Mesendoderm (in vitro differentiated cells): ENCODE data around the gene DND1.

Experiments used
- DNase-seq: peaks from one replicate; pipeline ENCODE4 v3.0.0; 2013
- H2AK5ac ChIP-seq: 2 replicates; pipeline ENCODE4 v1.6.1; 2013; ENCODE audit warnings: low read length, inconsistent platforms
- H2BK120ac ChIP-seq: 2 replicates; pipeline ENCODE4 v1.6.1; 2013; ENCODE audit warnings: low read depth, mild to moderate bottlenecking, low read length, moderate library complexity, mixed read lengths
- H2BK15ac ChIP-seq: replicated peaks from 2 replicates; pipeline ENCODE4 v1.6.1; 2013; ENCODE audit warnings: low read depth, mild to moderate bottlenecking, moderate library complexity
- H2BK5ac ChIP-seq: 2 replicates; pipeline ENCODE4 v1.6.1; 2013; ENCODE audit warnings: low read length, inconsistent platforms
- H3K18ac ChIP-seq: 2 replicates; pipeline ENCODE4 v1.6.1; 2013; ENCODE audit warnings: mild to moderate bottlenecking, low read length, mixed read lengths
- H3K23ac ChIP-seq: one replicate; pipeline ENCODE4 v1.6.1; 2013; ENCODE audit warnings: low read length
- H3K27ac ChIP-seq: 2 replicates; pipeline ENCODE4 v1.5.1; 2013; ENCODE audit warnings: low read depth, mild to moderate bottlenecking, inconsistent platforms, low read length, moderate library complexity
- H3K27me3 ChIP-seq: 2 replicates; pipeline ENCODE4 v1.6.1; 2013; ENCODE audit warnings: low read length, control low read depth, mild to moderate bottlenecking, inconsistent platforms; ENCODE audit not compliant: insufficient read depth, poor library complexity
- H3K36me3 ChIP-seq: 2 replicates; pipeline ENCODE4 v1.6.1; 2013; ENCODE audit warnings: low read length, inconsistent platforms; ENCODE audit not compliant: control insufficient read depth, insufficient read depth
- H3K4ac ChIP-seq: one replicate; pipeline ENCODE4 v1.6.1; 2013; ENCODE audit warnings: low read depth, mild to moderate bottlenecking, low read length, moderate library complexity
- H3K4me1 ChIP-seq: 2 replicates; pipeline ENCODE4 v1.6.1; 2013; ENCODE audit warnings: low read depth, low read length, inconsistent platforms; ENCODE audit not compliant: control insufficient read depth
- H3K4me2 ChIP-seq: 2 replicates; pipeline ENCODE4 v1.6.1; 2013; ENCODE audit warnings: low read length
- H3K4me3 ChIP-seq: 2 replicates; pipeline ENCODE4 v1.5.1; 2013; ENCODE audit warnings: mild to moderate bottlenecking, low read length
- H3K56ac ChIP-seq: one replicate; pipeline ENCODE4 v1.6.1; 2013; ENCODE audit warnings: low read length
- H3K79me1 ChIP-seq: 2 replicates; pipeline ENCODE4 v1.6.1; 2013; ENCODE audit warnings: low read length, inconsistent platforms
- H3K79me2 ChIP-seq: 2 replicates; pipeline ENCODE4 v1.6.1; 2013; ENCODE audit warnings: mild to moderate bottlenecking, low read length; ENCODE audit not compliant: control insufficient read depth, insufficient read depth
- H3K9ac ChIP-seq: 2 replicates; pipeline ENCODE4 v1.6.1; 2013; ENCODE audit warnings: low read length, inconsistent platforms
- H4K5ac ChIP-seq: one replicate; pipeline ENCODE4 v1.6.1; 2013; ENCODE audit warnings: low read length
- H4K8ac ChIP-seq: one replicate; pipeline ENCODE4 v1.6.1; 2013; ENCODE audit warnings: low read depth, mild to moderate bottlenecking, control low read depth, low read length, moderate library complexity
- WGBS: extraction: QIAGEN DNeasy Blood & Tissue Kit; methylation state at CpG from one replicate; pipeline ENCODE4 v1.1.7; 2013; ENCODE audit warnings: low lambda C conversion rate, missing lambda C conversion rate; ENCODE audit not compliant: insufficient coverage; ENCODE audit errors: extremely low coverage; 5-methylcytosine and 5-hydroxymethylcytosine counted together

DND1 gene

DNA sequence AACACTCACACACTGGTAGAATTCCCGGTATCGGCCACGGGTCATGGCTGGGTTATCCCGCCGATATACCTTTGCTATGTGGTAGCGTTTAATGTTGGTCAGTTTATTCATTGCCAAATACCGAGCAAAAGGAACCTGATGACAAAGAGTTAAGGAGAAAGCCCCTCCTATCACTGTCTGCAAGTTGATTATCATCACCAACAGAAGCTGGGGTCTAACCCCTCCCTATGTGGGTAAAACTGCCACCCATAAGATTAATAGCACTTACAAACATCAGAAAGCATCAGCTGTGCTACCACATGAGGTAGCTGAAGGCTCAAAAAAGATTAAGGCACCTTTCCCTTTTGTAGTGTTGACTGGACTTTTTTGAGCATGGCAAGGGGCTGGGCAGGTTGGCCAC lies 5.6 kb upstream of the DND1 start:
- no CpG with 5 or more reads among the region's 7 CpGs for WGBS
- peaks cover 23% of the 10 kb centered on the region for H3K36me3 ChIP-seq
- H3K18ac ChIP-seq = no peak overlapping the region

DNA sequence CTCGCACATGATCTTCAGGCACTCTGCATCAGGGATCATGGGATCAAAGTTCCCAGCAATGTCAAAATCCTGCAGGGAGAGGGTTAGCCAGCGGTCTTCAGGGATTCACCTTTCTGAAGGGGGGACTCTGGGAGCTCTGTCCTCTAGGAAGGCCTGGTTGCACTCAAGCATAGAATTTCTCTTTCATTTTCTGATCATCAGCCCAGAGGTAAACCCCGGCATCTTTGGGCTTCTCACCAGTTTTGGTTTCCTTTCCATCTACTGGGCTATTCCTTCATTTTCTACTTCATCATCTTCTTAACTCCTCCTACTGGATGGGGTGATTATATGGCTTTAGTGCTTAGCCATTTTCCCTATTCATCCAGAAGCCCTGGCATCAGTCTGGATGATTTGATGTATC lies 4.6 kb upstream of the DND1 start:
- Histone ChIP-seq H3K56ac (no peak overlapping the region), H3K18ac (no peak overlapping the region), H4K8ac (no peak overlapping the region), H2BK15ac (no peak overlapping the region), H2BK120ac (no peak overlapping the region), H2AK5ac (no peak overlapping the region), H3K4me1 (no peaks in the 10 kb centered on the region), H3K4me2 (no peak overlapping the region), H3K79me2 (no peaks in the 10 kb centered on the region), H3K79me1 (no peaks in the 10 kb centered on the region), H3K9ac (no peak overlapping the region), H3K27ac (no peak overlapping the region), H2BK5ac (no peak overlapping the region), H3K36me3 (peaks cover 23% of the 10 kb centered on the region), H3K23ac (no peak overlapping the region), H3K4me3 (no peak overlapping the region), H4K5ac (no peak overlapping the region), H3K4ac (no peak overlapping the region), H3K27me3 (no peaks in the 10 kb centered on the region)
- no peak for DNase-seq
- WGBS = no CpG with 5 or more reads among the region's 3 CpGs

More for the DNA sequence above, 5.6 kb upstream of the DND1 start:
- Histone ChIP-seq H3K9ac (no peak overlapping the region), H4K5ac (no peak overlapping the region), H2BK120ac (no peak overlapping the region), H3K79me2 (no peaks in the 10 kb centered on the region), H2BK15ac (no peak overlapping the region), H3K4ac (no peak overlapping the region), H4K8ac (no peak overlapping the region), H2BK5ac (no peak overlapping the region), H3K56ac (no peak overlapping the region), H3K4me1 (no peaks in the 10 kb centered on the region), H3K4me3 (no peak overlapping the region), H3K27ac (no peak overlapping the region), H3K27me3 (no peaks in the 10 kb centered on the region), H3K4me2 (no peak overlapping the region), H3K23ac (no peak overlapping the region), H2AK5ac (no peak overlapping the region), H3K79me1 (no peaks in the 10 kb centered on the region)
- no peak for DNase-seq

DNA sequence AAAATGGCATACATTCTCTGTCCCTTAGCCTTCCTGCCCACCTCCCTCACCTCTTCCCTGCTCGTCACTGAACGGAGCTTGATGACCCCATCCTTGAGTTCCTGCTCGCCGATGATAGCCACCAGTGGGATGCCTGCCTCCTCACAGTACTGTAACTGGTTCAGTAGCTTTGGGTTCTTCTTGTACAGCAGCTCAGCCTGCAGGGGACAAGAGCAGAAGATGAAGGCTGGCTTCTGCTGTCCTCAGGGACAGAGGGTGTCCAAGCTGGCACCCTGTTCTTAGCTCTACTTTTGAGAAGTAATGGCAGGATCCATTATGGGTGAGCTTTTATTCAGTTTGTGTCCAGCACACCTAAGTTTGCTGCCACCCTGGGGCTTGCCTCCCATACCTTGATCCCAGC lies 1.3 kb upstream of the DND1 start:
- Histone ChIP-seq H3K4ac (no peak overlapping the region), H3K56ac (no peak overlapping the region), H2BK5ac (no peak overlapping the region), H2BK120ac (no peak overlapping the region), H3K36me3 (peaks cover 21% of the 10 kb centered on the region), H3K4me1 (no peaks in the 10 kb centered on the region), H3K27me3 (no peaks in the 10 kb centered on the region), H2AK5ac (no peak overlapping the region), H3K4me3 (no peak overlapping the region), H3K27ac (no peak overlapping the region), H4K8ac (no peak overlapping the region), H3K4me2 (no peak overlapping the region), H2BK15ac (no peak overlapping the region), H3K18ac (no peak overlapping the region), H3K79me1 (no peaks in the 10 kb centered on the region), H3K23ac (no peak overlapping the region), H3K79me2 (no peaks in the 10 kb centered on the region), H3K9ac (no peak overlapping the region), H4K5ac (no peak overlapping the region)
- no CpG with 5 or more reads among the region's 4 CpGs for WGBS
- no peak for DNase-seq

DNA sequence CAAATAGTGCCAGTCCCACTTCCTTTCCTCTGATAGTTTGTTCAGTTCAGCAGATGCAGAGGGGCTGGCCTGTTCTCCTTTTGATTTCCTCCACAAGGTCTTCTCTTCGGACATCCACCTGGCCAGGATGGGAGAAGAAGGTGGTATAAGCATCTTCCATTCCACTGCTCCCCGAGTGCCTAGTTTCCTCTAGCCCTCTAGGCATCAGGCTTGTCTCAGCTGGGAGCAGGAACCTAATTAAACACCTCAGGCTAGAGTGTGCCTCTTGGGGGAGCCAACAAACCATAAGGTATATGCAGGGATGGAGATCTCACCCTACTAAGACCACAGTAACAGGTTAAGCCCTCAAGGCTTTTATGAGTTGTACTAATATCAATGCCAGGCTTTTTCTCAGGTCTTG lies 835 bp upstream of the DND1 start:
- Histone ChIP-seq H3K4me1 (no peaks in the 10 kb centered on the region), H3K27me3 (no peaks in the 10 kb centered on the region), H3K4me2 (no peak overlapping the region), H3K23ac (no peak overlapping the region), H2AK5ac (no peak overlapping the region), H3K9ac (no peak overlapping the region), H3K4ac (no peak overlapping the region), H4K5ac (no peak overlapping the region), H3K18ac (no peak overlapping the region), H4K8ac (no peak overlapping the region), H3K79me2 (no peaks in the 10 kb centered on the region), H2BK120ac (no peak overlapping the region), H3K4me3 (no peak overlapping the region), H3K27ac (no peak overlapping the region), H3K79me1 (no peaks in the 10 kb centered on the region), H2BK5ac (no peak overlapping the region), H3K56ac (no peak overlapping the region), H2BK15ac (no peak overlapping the region), H3K36me3 (peaks cover 21% of the 10 kb centered on the region)
- DNase-seq = no peak
- WGBS = no CpG with 5 or more reads among the region's 2 CpGs

DNA sequence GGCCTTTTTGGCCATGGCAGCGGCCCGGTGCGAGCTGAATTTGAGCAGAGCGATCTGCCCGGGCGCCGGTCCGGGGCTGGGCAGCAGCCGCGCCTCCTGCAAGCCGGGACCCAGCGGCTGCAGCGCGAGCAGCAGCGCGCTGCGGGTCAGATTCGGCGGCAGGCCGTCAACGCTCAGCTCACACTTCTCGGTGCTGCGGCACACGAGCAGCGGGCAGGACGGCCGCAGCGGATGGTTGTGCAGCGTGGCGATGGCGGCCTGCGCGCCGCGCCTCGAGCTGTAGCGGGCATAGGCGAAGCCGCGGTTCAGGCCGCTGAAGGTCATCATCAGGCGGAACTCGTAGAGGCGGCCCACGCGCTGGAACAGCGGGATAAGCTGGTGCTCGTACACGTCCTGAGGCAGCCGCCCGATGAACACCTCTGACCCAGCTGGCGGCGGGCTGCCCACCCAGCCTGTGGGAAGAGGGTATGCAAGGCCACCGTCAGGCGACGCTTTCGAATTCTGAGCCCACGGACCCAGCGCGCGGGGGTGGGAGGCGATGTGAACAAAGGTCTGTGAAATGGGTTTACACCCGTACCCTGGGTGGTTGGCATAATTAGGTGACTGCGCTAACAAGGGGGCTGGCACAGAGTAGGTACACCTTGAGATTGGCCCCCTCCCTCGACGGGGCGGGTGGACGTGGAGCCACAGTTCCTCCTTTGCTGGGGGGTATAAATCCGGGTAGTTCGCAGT lies 755 bp downstream of the DND1 start:
- H2BK120ac ChIP-seq = no peak overlapping the region
- no peak overlapping the region for H3K18ac ChIP-seq
- H3K9ac ChIP-seq = no peak overlapping the region
- no peak overlapping the region for H3K23ac ChIP-seq
- no peak for DNase-seq
- no peak overlapping the region for H3K4me3 ChIP-seq
- no peaks in the 10 kb centered on the region for H3K79me2 ChIP-seq
- no peak overlapping the region for H2BK5ac ChIP-seq
- no peak overlapping the region for H4K5ac ChIP-seq
- H3K27ac ChIP-seq = no peak overlapping the region
- H3K4ac ChIP-seq = no peak overlapping the region
- H2AK5ac ChIP-seq = no peak overlapping the region
- no peaks in the 10 kb centered on the region for H3K4me1 ChIP-seq
- no peak overlapping the region for H3K56ac ChIP-seq
- H3K4me2 ChIP-seq = no peak overlapping the region
- no peak overlapping the region for H2BK15ac ChIP-seq
- no CpG with 5 or more reads among the region's 70 CpGs for WGBS
- no peaks in the 10 kb centered on the region for H3K79me1 ChIP-seq
- no peak overlapping the region for H4K8ac ChIP-seq
- H3K27me3 ChIP-seq = no peaks in the 10 kb centered on the region
- peaks cover 24% of the 10 kb centered on the region for H3K36me3 ChIP-seq
